ENCODE results near the gene SAMD14. TPM values are rescaled to one million over a fixed set of nuclear protein-coding genes. Genes with fewer than 3 reads are reported as not detected.

SAMD14 gene
- total and polyA plus RNA-seq, 2 donors (not counting 1 experiment from before 2014, with no cell fraction given) = 0.13 to 0.89 TPM

DNA sequence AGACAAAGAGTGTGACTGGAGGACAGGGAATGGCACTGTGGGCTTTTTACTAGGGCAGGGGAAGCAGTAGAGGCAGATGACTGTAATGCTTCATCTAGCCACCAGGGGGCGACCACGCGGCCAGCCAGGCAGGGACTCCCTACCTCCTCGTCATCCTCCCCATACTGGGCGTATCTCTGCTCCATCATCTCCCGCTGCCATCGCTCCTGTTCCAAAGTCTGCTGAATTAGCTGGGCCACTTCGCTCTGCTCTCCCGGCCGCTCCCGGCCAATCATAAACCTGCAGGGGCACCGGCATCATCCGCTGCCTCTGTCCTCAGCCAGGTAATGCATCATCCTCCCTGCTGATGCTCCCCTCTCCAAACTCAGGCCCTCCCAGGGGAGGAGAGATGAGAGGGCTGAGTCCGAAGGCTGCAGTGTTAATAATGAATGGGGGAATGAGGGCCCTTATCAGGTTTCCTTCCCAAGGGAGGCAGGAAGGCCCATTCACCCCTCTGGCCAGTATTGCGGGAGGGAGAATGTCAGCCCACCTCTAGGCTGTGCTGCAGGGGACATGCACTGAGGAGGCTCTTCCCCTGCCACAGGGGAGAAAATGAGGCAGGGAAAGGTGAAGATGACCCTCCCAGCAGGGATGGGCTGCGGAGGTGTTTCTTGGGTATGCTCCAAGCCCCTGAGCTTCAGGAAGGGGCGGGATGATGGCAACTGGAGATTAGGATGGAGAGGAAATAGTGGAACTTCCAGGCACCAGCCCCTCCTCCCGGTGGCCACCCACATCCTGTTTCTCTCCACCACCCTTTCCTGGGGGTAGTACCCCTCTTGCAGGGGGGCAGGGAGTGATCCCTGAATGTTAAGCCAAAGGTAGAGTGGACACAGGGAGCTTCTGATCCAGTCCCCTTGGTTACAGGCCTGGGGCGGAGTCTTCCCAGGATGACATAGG is 10.3 kb upstream of the SAMD14 start:
- peak overlapping the region; percentile 64 for H3K4me3 Mint-ChIP-seq
- intact Hi-C loops (cut with micrococcal nuclease) = loop anchor here (1.0 to 2.0 kb wide), 4 partner anchors 8 to 59 kb away; no protein-coding TSS in a partner anchor
- Histone ChIP-seq H3K9ac (ENCODE audit: low read length) (no peak overlapping the region), H3K4me1 (ENCODE audit: control insufficient read depth in 2 of 2, insufficient read depth in 2 of 2, low read length in 2 of 2) (peaks cover 51 to 60% of the 10 kb centered on the region in 2 donors), H3K4me2 (replicated peaks; ENCODE audit: low read depth, low read length, poor library complexity, severe bottlenecking) (peak overlapping the region; percentile 63), H3K9me3 (ENCODE audit: control extremely low read depth in 1 of 3, control insufficient read depth in 2 of 3, insufficient read depth in 1 of 3, low read length in 2 of 3) (no peaks in the 10 kb centered on the region), H4K20me1 (ENCODE audit: control insufficient read depth, insufficient read depth, low read length, poor library complexity, severe bottlenecking) (peaks cover 100% of the 10 kb centered on the region), H2AFZ (ENCODE audit: insufficient read depth, low read depth, low read length, poor library complexity, severe bottlenecking) (no peak overlapping the region), H3K27ac (ENCODE audit: low read length in 2 of 2) (peak overlapping the region in 1 of 2 donors; percentile 48), H3K27me3 (replicated peaks in 1 of 4; ENCODE audit: control extremely low read depth in 1 of 4, control insufficient read depth in 3 of 4, insufficient read depth in 4 of 4, low read length in 3 of 4) (no peaks in the 10 kb centered on the region), H3K79me2 (ENCODE audit: control insufficient read depth, insufficient read depth, low read length) (peaks cover 58% of the 10 kb centered on the region), H3K36me3 (replicated peaks in 1 of 2; ENCODE audit: control extremely low read depth in 1 of 2, control insufficient read depth in 1 of 2, extremely low read depth in 1 of 2, insufficient read depth in 2 of 2, low read length in 1 of 2) (peaks cover 5 to 98% of the 10 kb centered on the region in 2 experiments), H3K4me3 (ENCODE audit: control extremely low read depth in 1 of 5, extremely low read depth in 1 of 5, insufficient read depth in 1 of 5, low read depth in 2 of 5, low read length in 4 of 5) (no peak overlapping the region)
- ChIA-PET CTCF (interaction anchor here (0.7 to 3.8 kb wide), 12 partner anchors 9 to 143 kb away, joined by 3 to 79 read pairs (median 6); partner anchors contain the start of genes PPP1R9B and SAMD14), POLR2A (interaction anchor here (0.8 to 1.9 kb wide), 6 partner anchors 9 to 25 kb away, joined by 3 to 9 read pairs (median 5); partner anchors contain the start of gene SAMD14)
- H3K27ac Mint-ChIP-seq = peak overlapping the region; percentile 81
- peak; percentile 85 for DNase-seq
- WGBS (ENCODE audit: insufficient coverage) = 29% methylated on average over 12 of the region's 19 CpGs
- peak; percentile 83 for ATAC-seq (ENCODE audit: low read depth)
- no peaks in the 10 kb centered on the region for H3K27me3 Mint-ChIP-seq
- H3K9me3 Mint-ChIP-seq (ENCODE audit: insufficient read depth) = no peaks in the 10 kb centered on the region
- peaks cover 61% of the 10 kb centered on the region for H3K4me1 Mint-ChIP-seq
- TF ChIP-seq, protein P1, sequence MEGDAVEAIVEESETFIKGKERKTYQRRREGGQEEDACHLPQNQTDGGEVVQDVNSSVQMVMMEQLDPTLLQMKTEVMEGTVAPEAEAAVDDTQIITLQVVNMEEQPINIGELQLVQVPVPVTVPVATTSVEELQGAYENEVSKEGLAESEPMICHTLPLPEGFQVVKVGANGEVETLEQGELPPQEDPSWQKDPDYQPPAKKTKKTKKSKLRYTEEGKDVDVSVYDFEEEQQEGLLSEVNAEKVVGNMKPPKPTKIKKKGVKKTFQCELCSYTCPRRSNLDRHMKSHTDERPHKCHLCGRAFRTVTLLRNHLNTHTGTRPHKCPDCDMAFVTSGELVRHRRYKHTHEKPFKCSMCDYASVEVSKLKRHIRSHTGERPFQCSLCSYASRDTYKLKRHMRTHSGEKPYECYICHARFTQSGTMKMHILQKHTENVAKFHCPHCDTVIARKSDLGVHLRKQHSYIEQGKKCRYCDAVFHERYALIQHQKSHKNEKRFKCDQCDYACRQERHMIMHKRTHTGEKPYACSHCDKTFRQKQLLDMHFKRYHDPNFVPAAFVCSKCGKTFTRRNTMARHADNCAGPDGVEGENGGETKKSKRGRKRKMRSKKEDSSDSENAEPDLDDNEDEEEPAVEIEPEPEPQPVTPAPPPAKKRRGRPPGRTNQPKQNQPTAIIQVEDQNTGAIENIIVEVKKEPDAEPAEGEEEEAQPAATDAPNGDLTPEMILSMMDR (IDR thresholded peaks at IDR 0.05) = peak; percentile 92
- no peak for TF ChIP-seq EZH2 (IDR thresholded peaks at IDR 0.05; ENCODE audit: borderline replicate concordance, insufficient read depth, low read depth, low read length, poor library complexity, severe bottlenecking)
